G401 (cell line): ENCODE data around the gene CDH18. TPM values are rescaled to one million over a fixed set of nuclear protein-coding genes. Genes with fewer than 3 reads are reported as not detected.
A peak's percentile ranks its signal among the peaks of the same experiment; 100 is the strongest.

Experiments
- DNase-seq: peaks from one replicate; pipeline ENCODE4 v3.0.0-alpha.2; 2015; ENCODE audit warnings: low spot score
- in situ Hi-C: cut with HindIII; loops from 2 replicates; pipeline ENCODE4 v1.10.0; 2016; ENCODE audit warnings: low sequenced_read_pairs, mixed read lengths
- total RNA-seq: library from RNA; depleted of rRNA; stranded (reverse); fragments of >200 nt; shearing (Covaris generic); gene quantifications from 2 replicates; pipeline ENCODE4 v1.2.3, GENCODE V29; 2014; rRNA removed

CDH18 gene, protein sequence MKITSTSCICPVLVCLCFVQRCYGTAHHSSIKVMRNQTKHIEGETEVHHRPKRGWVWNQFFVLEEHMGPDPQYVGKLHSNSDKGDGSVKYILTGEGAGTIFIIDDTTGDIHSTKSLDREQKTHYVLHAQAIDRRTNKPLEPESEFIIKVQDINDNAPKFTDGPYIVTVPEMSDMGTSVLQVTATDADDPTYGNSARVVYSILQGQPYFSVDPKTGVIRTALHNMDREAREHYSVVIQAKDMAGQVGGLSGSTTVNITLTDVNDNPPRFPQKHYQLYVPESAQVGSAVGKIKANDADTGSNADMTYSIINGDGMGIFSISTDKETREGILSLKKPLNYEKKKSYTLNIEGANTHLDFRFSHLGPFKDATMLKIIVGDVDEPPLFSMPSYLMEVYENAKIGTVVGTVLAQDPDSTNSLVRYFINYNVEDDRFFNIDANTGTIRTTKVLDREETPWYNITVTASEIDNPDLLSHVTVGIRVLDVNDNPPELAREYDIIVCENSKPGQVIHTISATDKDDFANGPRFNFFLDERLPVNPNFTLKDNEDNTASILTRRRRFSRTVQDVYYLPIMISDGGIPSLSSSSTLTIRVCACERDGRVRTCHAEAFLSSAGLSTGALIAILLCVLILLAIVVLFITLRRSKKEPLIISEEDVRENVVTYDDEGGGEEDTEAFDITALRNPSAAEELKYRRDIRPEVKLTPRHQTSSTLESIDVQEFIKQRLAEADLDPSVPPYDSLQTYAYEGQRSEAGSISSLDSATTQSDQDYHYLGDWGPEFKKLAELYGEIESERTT
- not detected in 2 replicates for total RNA-seq

- DNase-seq, result peak; percentile 94
- in situ Hi-C loops, result no loop called here
Measured at GRCh38 chr5:19987612-19988361, at the start of gene CDH18. TSS of gene CDH18 (minus strand) at chr5:19988200. CDS start at chr5:19838986, 149,214 bp downstream.

GRCh38 chr5:20034717-20035116 lies 46.7 kb upstream of the CDH18 start:
- DNase-seq, result no peak
- in situ Hi-C loops, result no loop called here

- no peak for DNase-seq
- in situ Hi-C loops, result no loop called here
Measured at GRCh38 chr5:20033881-20034280, 45.9 kb upstream of the CDH18 start.

GRCh38 chr5:20032896-20033295 lies 44.9 kb upstream of the CDH18 start:
- DNase-seq, result no peak
- in situ Hi-C loops, result no loop called here

- no peak for DNase-seq
- in situ Hi-C loops, result no loop called here
Measured at GRCh38 chr5:20030125-20030524, 42.1 kb upstream of the CDH18 start.

DNA sequence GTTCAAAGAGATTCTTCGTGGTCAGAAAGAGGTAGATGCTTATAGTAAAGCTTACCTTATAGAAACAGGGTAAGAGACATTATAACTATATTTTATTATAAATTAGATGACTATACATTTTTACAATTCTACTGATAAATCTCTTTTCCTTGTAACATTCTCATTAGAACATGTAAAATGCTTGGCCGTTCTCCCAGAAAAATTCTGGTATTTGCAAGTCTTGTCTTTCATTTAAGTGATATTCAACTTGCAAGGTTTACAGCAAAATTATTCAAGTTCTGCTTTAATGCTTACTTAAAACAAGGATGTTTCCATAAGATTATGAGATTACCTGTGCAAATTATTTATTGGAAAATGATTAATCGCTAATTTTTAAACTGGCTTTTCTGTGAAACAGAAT lies 41.3 kb upstream of the CDH18 start:
- no peak for DNase-seq
- in situ Hi-C loops, result no loop called here

- no peak for DNase-seq
- in situ Hi-C loops, result no loop called here
Measured at GRCh38 chr5:20028506-20028905, 40.5 kb upstream of the CDH18 start.

DNA sequence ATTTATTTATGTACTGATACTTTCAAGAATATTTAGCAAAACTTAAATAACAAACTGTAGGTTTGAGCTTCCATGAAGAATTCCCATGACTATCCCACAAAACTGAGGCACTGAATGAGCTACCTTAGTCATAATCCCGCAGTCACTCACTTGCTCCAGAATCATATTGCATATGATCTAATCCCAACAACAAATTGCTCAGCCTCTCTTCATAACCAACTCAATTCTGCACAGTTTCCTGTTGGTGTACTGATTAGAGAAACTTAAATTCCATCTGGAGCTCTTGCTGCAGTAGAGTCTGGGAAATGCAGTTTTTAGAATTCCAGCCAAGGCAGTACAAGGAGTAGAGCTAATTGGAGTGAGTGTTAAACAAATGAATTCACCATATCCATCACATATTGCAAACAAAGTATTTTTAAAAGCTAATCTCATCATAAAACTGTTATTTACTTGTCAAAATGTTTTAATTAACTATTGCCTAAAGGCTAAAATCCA lies 35.7 kb upstream of the CDH18 start:
- no peak for DNase-seq
- in situ Hi-C loops, result no loop called here

DNA sequence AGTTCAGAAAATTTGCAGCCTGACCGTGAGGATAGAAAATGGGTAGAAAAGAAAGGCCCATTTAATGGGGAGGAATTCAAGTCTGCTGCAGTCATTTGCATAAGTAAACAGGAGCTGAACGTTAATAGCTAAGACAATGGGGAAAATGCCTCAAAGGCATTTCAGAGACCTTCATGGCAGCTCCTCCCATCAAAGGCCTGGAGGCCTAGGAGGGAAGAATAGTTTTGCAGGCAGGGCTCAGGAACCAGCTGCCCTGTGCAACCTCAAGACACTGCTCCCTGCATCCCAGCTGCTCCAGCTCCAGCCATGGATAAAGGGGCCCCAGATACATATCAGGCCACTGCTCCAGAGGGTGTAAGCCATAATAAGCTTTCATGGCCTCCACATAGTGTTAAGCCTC lies 32.2 kb upstream of the CDH18 start:
- in situ Hi-C loops, result no loop called here

GRCh38 chr5:20017021-20017420 lies 29.0 kb upstream of the CDH18 start:
- DNase-seq, result no peak
- in situ Hi-C loops, result no loop called here

More for the DNA sequence above, 32.2 kb upstream of the CDH18 start:
- DNase-seq, result no peak

- DNase-seq, result no peak
- in situ Hi-C loops, result no loop called here
Measured at GRCh38 chr5:20000416-20000815, 12.4 kb upstream of the CDH18 start.

- in situ Hi-C loops, result no loop called here
Measured at GRCh38 chr5:19988457-19988856, 457 bp upstream of the CDH18 start.

DNA sequence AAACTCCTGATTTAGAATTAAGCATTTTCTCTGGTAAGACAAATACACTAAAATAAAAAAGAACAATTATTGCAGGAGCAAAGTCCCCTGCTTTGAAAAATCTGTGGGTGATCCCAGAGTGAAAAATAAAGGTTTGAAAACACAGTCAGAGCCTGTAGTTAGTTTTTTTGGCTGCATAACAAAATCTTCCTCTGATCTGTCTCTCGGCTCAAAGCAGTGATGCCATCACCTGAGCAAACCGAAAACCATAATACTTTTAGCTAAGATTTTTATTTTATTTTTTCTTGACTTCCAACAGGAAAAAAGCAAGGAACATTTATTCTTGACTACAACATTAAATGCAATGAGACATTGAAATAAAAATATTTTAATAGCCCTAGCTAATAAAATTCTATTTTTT lies 1.2 kb downstream of the CDH18 start:
- in situ Hi-C loops, result no loop called here

More at GRCh38 chr5:19988457-19988856, 457 bp upstream of the CDH18 start:
- peak; percentile 49 for DNase-seq

GRCh38 chr5:19986031-19986619 lies 1.9 kb downstream of the CDH18 start:
- in situ Hi-C loops, result no loop called here
- DNase-seq, result peak; percentile 76

More for the DNA sequence above, 1.2 kb downstream of the CDH18 start:
- DNase-seq, result peak; percentile 72

DNA sequence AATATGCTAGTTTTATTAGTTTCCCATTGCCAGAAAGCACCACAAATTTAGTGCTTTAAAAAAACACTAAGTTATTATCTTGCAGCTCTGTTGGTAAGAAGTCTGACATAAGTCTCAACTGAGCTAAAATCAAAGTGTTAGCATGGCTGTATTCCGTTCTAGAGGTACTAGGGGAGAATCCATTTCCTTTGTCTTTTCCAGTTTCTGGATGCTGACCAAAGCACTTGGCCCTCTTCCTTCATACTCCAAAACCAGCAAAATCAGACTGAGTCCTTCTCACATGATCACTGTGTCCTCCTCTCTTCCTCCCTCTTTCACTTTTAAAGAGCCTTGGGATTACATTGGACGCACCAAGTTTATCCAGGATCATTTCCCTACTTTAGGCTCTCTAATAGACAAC lies 9.5 kb downstream of the CDH18 start:
- in situ Hi-C loops, result no loop called here
- DNase-seq, result peak; percentile 85

DNA sequence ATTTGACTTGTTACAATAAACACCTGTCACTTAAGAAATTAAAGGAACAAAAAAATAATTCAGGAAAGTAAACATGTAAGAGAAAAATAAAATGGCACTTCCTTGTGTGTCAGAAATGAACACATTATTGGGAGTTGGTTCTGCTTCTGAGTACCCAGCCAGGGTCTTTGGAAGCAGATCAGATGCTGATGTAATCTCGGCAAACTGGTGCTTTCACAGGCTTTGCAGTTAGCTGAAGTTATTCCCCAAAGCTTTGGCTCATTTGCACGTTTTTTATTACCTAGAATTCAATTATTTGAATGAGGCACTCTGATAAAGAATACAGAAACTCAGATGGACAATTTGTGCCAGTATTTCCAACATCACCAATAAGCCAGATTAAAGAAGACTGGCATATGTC lies 10.9 kb downstream of the CDH18 start:
- peak; percentile 77 for DNase-seq
- in situ Hi-C loops, result no loop called here

DNA sequence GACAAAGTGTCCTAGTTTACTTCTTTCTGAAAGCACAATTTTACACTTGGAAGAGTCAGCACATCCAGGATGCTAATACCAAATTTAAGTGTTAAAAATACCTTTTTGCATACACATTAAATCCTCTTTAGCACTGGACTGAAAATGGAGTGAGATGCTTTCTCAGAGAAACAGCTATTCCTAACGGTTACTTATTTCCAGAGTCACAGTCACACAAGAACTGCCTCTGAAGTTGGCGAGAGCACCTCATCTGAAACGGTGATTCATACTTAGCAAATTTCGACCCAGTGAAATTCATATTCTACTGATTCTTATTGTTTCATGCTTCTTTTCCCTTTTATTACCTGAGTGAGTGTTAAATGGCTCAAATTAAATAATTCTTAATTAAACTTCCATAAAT lies 12.2 kb downstream of the CDH18 start:
- peak; percentile 76 for DNase-seq
- in situ Hi-C loops, result no loop called here

- DNase-seq, result no peak
- in situ Hi-C loops, result no loop called here
Measured at GRCh38 chr5:19960451-19960850, 27.5 kb downstream of the CDH18 start.

DNA sequence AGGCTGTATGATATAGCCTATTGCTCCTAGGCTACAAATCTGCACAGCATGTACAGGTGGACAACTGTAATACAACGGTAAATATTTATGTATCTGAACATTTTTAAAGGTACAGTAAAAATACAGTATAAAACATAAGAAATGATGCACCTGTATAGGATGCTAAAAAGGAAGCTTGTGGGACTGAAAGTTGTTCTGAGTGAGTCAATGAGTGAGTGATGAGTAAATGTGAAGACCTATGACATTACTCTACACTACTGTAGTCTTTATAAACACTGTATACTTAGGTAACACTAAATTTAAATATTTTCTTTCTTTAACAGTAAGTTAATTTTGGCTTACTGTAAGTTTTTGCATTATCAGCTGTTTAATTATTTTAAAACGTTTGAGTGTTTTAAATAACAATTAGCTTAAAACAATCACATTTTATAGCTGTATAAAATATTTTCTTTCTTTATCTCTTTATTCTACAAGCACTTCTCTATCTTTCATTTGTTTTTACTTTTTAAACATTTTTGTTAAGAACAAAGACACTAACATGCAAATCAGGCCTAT lies 28.1 kb downstream of the CDH18 start:
- no peak for DNase-seq
- in situ Hi-C loops, result no loop called here
